ENCODE measurements around the gene GIPC1. TPM values are rescaled to one million over a fixed set of nuclear protein-coding genes. Genes with fewer than 3 reads are reported as not detected.
A peak's percentile ranks its signal among the peaks of the same experiment; 100 is the strongest.

Gene GIPC1
- total and polyA plus RNA-seq, 2 of the 4 experiments (the other 2 are of a cell fraction), result 74.2 to 133 TPM

DNA sequence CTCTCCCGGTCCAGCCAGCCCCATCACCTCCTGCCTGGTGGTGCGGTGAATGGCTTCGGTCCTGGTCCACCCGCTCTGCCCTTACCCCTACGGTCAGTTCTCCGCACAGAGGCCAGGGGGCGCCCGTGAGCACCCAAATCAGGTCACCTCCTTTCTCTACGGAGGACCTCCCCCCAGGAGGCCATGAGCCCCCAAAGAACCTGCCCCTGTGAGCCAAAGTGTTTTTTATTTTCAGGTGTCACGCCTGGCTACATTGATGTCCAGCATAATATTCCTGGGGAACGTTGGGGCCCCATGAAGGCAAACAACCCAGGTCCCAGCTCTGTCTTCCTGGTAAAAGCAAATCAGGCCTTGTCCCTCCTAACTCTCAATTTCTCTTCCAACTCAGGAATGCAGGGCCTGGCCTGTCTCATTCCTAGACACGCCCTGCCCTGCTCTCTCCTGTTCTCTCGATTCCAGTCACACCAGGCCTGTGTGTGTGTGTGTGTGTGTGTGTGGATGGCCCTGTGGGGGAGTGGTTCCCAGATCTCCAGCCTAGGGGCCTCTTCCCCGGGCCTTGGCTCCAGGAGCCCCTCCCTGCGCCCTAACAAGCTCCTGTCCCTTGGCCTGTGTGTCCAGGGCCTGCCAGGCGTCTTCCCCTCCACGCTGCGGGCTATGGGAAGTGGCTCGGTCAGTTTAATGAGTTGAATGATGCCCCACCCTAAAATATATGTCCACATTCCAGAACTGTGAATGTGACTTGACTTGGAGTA, 9.7 kb upstream of the GIPC1 start:
- H3K4me3 ChIP-seq (ENCODE audit: insufficient read depth, low read depth, low read length), result no peak overlapping the region
- H3K4me1 ChIP-seq (ENCODE audit: control insufficient read depth, insufficient read depth, low read length), result peaks cover 17% of the 10 kb centered on the region
- peak overlapping the region; percentile 63 for H3K23ac ChIP-seq (ENCODE audit: low read depth, low read length)
- H2AK5ac ChIP-seq (ENCODE audit: low read depth, low read length), result peak overlapping the region; percentile 92
- H4K20me1 ChIP-seq (ENCODE audit: insufficient read depth, low read length), result no peaks in the 10 kb centered on the region
- ChIA-PET CTCF (interaction anchor here (0.5 to 0.8 kb wide), 2 partner anchors 18 to 29 kb away, joined by 4 to 6 read pairs; no protein-coding TSS in a partner anchor), POLR2A (ENCODE audit: unreplicated experiment) (no interaction called here)
- intact Hi-C loops (cut with micrococcal nuclease), result no loop called here
- H3K14ac ChIP-seq (replicated peaks; ENCODE audit: low read depth, low read length), result peak overlapping the region; percentile 57
- H3K56ac ChIP-seq (ENCODE audit: extremely low read depth, insufficient read depth, low read length), result peak overlapping the region; percentile 80
- peak overlapping the region; percentile 98 for H2AK9ac ChIP-seq (replicated peaks; ENCODE audit: low read depth, low read length, poor library complexity)
- H3K9me3 ChIP-seq (ENCODE audit: control insufficient read depth, insufficient read depth, low read length), result no peaks in the 10 kb centered on the region
- ATAC-seq (ENCODE audit: low read depth), result peak; percentile 68
- peak overlapping the region; percentile 86 for H3K27ac ChIP-seq (ENCODE audit: insufficient read depth, low read length)
- H2BK120ac ChIP-seq (ENCODE audit: low read depth, low read length), result peak overlapping the region; percentile 88
- H3K4ac ChIP-seq (ENCODE audit: low read depth, low read length), result peak overlapping the region; percentile 87
- H2AFZ ChIP-seq (replicated peaks; ENCODE audit: low read length, poor library complexity), result peak overlapping the region; percentile 96
- H3K27me3 ChIP-seq (ENCODE audit: control insufficient read depth, insufficient read depth, low read length), result no peaks in the 10 kb centered on the region
- peak overlapping the region; percentile 12; the same call in 1 of the 2 replicates for H3K4me2 ChIP-seq (ENCODE audit: low read depth, low read length)
- 0 out of 2 replicates have a peak, but pooled peaks cover 7% of the 10 kb centered on the region for H3K9me1 ChIP-seq (ENCODE audit: insufficient read depth, low read length)
- in situ Hi-C loops (cut with MboI; ENCODE audit: low sequenced_read_pairs), result no loop called here
- H2BK15ac ChIP-seq (ENCODE audit: low read depth, low read length), result peak overlapping the region; percentile 86; the same call in 2 of the 3 replicates
- TF ChIP-seq BHLHE40 (IDR thresholded peaks at IDR 0.05; ENCODE audit: low read depth, low read length), result no peak
- TF ChIP-seq POLR2A (IDR thresholded peaks at IDR 0.05; ENCODE audit: low read depth, low read length), result 0 out of 2 replicates have a peak, but pooled peaks have one; percentile 48
- TF ChIP-seq MXI1 (IDR thresholded peaks at IDR 0.05; ENCODE audit: borderline replicate concordance, low read depth, low read length), result no peak
- TF ChIP-seq RAD21 (IDR thresholded peaks at IDR 0.05; ENCODE audit: low read length), result peak; percentile 38
- peak; percentile 59 for TF ChIP-seq CTCF (conservative IDR thresholded peaks at IDR 0.05; ENCODE audit: low read depth, low read length)
- TF ChIP-seq CHD1 (IDR thresholded peaks at IDR 0.05; ENCODE audit: low read depth, low read length), result no peak
- TF ChIP-seq MAZ (IDR thresholded peaks at IDR 0.05; ENCODE audit: borderline replicate concordance, low read depth, low read length), result peak; percentile 6; the same call in 1 of the 2 replicates
- peak; percentile 47 for TF ChIP-seq SMC3 (IDR thresholded peaks at IDR 0.05; ENCODE audit: low read depth, low read length)
- dilution Hi-C loops (cut with HindIII; ENCODE audit: low sequenced_read_pairs, unreplicated experiment), result no loop called here
- WGBS, 2 experiments (ENCODE audit: extremely low coverage in 2 of 2, insufficient read length in 1 of 2), result no CpG with 5 or more reads among the region's 19 CpGs
- H2BK5ac ChIP-seq (ENCODE audit: low read depth, low read length, poor library complexity, severe bottlenecking), result peak overlapping the region; percentile 96
- H3K18ac ChIP-seq (ENCODE audit: low read depth, low read length), result peak overlapping the region; percentile 43
- H3K9ac ChIP-seq (ENCODE audit: low read depth, low read length), result peak overlapping the region; percentile 68
- BruUV-seq (replicated peaks), result no TSS peak
- H4K8ac ChIP-seq (ENCODE audit: low read depth in 2 of 2, low read length in 2 of 2), result peak overlapping the region; percentile 86 to 96
- H4K91ac ChIP-seq (ENCODE audit: insufficient read depth, low read depth, low read length), result peak overlapping the region; percentile 86
- peak overlapping the region; percentile 84 for H4K5ac ChIP-seq (ENCODE audit: low read depth, low read length)
- DNase-seq, result peak; percentile 76
- peak overlapping the region; percentile 66 for H2BK20ac ChIP-seq (ENCODE audit: low read depth, low read length)
- H3K79me1 ChIP-seq (ENCODE audit: low read depth in 1 of 2, low read length in 2 of 2), result peaks cover 0 to 6% of the 10 kb centered on the region in 2 experiments; a peak in 1 of 4 replicates
- no peaks in the 10 kb centered on the region for H3K36me3 ChIP-seq (ENCODE audit: control insufficient read depth, insufficient read depth, low read length)
